Neural cell (in vitro differentiated cells): ENCODE data around the gene BMPR1A.

Experiments used
- CTCF ChIP-seq: fragments of 450-650 bp; IDR thresholded peaks from 2 replicates; pipeline ENCODE4 v1.5.1; 2014; ENCODE audit warnings: antibody characterized with exemption, mild to moderate bottlenecking, moderate library complexity; ENCODE audit not compliant: poor library complexity, severe bottlenecking
- POLR2AphosphoS5 ChIP-seq: IDR thresholded peaks from 2 replicates; pipeline ENCODE4 v1.6.1; 2012
- REST ChIP-seq: IDR thresholded peaks from 2 replicates; pipeline ENCODE4 v1.6.1; 2012; ENCODE audit warnings: borderline replicate concordance
- TAF1 ChIP-seq: IDR thresholded peaks from 2 replicates; pipeline ENCODE4 v1.6.1; 2012; ENCODE audit warnings: low read depth

DNA sequence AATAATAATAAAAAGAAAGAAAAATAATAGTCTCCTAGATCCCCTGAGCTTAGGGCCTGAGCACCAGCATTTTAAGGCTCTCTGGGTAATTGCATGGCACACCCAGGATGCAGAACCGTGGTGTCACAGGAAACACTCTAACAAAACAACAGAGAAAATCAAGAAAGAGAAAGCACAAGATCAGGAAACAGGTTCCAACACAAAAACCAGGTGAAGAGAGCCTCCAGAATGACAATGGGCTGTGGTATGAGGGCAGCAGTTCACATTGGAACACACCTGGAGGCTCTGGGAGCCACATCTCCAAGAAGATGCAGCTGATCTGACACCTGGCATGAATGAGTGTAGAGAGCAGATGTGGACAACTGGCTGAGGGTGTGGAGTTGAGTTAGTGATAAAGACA, 193.9 kb downstream of the BMPR1A start:
- TF ChIP-seq REST (no peak), TAF1 (no peak), CTCF (no peak), POLR2AphosphoS5 (no peak)
